HTERT RPE-1 (cell line): ENCODE data around the gene DEAF1.
"Not testable (repeated sequence)": the region's sequence is repeated elsewhere in the genome, so short reads cannot be mapped to it uniquely, and the experiment has no call there.

Experiments used
- in situ Hi-C: fragments of 300-500 bp; cut with MboI; formaldehyde crosslinking; loops from 4 replicates; pipeline ENCODE4 v1.14.3; 2020; ENCODE audit warnings: low sequenced_read_pairs

DEAF1 gene, protein sequence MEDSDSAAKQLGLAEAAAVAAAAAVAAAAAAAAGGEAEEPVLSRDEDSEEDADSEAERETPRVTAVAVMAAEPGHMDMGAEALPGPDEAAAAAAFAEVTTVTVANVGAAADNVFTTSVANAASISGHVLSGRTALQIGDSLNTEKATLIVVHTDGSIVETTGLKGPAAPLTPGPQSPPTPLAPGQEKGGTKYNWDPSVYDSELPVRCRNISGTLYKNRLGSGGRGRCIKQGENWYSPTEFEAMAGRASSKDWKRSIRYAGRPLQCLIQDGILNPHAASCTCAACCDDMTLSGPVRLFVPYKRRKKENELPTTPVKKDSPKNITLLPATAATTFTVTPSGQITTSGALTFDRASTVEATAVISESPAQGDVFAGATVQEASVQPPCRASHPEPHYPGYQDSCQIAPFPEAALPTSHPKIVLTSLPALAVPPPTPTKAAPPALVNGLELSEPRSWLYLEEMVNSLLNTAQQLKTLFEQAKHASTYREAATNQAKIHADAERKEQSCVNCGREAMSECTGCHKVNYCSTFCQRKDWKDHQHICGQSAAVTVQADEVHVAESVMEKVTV

DNA sequence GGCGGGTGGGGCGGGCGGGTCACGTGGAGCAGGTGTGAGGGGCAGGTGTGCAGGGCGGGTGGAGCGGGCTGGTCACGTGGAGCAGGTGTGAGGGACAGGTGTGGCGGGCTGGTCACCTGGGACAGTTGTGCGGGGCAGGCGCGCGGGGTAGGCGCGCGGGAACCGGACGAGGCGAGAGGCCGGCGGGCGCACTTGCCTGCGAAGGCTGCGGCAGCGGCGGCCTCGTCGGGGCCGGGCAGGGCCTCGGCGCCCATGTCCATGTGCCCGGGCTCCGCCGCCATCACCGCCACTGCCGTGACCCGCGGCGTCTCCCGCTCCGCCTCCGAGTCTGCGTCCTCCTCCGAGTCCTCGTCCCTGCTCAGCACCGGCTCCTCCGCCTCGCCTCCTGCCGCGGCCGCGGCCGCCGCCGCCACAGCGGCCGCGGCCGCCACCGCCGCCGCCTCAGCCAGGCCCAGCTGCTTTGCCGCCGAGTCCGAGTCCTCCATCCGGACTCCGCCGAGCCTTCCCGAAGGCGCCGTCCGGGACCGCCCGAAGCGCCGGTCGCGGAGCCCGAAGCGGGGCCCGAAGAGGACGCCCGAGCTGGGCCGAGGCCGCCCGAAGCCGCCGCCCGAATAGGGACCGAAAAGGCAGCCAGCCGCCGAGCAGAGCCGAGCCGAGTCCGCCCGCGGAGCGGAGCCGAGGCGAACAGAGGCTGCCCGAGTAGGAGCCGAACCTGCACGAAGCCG lies at the start of gene DEAF1:
Gene DEAF1 (minus strand): TSS at position 660 of the 725 bp plus-strand sequence. CDS start 175 bp downstream, at position 485.
- in situ Hi-C loops = no loop called here

DNA sequence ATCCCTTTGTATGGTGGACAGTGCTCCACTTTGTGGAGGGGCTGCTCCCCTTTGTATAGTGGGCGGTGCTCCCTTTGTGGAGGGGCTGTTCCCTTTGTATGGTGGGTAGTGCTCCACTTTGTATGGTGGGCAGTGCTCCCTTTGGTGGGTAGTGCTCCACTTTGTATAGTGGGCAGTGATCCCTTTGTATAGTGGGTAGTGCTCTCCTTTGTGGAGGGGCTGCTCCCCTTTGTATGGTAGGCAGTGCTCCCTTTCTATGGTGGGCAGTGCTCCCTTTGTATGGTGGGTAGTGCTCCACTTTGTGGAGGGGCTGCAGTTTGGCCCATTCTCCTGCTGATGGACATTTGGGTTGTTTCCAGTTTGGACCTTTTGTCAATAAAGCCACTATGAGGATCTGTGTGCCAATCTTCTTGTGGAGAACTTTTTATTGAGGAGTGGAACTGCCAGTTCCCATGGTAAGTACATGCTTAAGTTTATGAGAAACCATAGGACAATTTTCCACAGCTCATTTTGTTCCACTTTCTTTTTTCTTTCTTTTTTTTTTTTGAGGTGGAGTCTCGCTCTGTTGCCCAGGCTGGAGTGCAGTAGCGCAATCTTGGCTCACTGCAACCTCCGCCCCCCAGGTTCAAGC lies 47.7 kb upstream of the DEAF1 start:
- in situ Hi-C loops = no loop called here

DNA sequence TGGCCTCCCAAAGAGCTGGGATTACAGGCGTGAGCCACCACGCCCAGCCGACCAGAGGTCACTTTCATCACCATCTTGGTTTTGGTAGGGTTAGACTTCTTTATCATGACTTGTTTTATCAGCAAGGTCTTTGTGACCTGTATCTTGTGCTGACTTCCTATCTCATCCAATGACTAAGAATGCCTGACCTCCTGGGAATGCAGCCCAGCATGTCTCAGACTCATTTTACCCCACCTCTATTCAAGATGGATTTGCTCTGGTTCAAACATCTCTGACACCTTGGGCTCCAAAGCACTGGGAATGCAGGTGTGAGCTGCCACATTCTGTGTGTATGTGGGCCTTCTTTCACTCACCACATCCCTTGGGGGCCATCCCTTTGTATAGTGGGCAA lies 47.1 kb upstream of the DEAF1 start:
- in situ Hi-C loops = no loop called here

DNA sequence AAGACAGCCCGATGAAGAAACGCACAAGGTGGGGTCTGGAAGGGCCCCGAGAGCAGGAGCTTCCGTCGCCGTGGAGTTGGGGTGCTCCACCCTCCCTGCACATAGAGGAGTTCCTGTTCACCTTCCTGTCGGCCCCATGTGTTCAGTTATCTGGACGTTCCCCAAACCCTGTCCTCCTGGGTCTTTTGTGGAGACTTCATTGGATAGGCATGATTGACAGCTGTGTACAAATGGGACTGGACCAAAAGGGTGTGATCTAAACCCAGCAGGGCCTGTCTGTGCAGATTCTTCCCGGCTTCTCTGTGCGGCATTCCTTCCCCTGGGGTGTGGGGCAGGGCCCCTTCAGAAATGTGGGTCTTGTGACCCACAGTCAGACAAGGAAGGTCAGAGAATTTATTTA lies 42.9 kb upstream of the DEAF1 start:
- in situ Hi-C loops = not testable (repeated sequence)

DNA sequence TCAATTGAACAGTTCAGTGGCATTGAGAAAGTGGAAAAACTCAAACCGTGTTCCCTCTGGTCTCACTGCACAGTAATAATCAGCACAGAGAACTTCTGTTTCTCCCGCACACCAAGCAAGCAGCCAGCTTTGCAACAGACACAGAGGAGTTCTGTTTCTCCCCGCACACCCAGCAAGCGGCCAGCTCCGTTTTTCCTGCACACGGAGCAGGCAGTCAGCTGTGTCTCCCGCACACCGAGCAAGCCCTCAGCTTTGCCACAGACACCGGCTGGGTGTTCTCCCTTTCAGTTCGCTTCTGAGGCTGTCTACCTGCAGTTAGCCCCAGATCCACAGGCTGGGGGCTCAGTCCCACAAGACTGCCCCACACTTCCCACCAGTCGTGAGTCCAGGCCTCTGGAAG lies 42.3 kb upstream of the DEAF1 start:
- in situ Hi-C loops = no loop called here

DNA sequence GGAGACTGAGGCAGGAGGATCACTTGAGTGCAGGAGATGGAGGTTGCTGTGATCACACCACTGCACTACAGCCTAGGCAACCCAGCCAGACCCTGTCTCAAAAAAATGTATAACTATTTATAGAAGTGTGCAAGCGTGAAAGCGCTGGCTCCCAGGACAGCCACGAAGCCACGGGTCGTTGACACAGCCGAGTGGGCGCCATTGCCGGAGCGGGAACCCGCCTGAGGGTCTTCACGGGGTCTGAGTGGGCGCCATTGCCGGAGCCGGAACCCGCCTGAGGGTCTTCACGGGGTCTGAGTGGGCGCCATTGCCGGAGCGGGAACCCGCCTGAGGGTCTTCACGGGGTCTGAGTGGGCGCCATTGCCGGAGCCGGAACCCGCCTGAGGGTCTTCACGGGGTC lies 39.5 kb upstream of the DEAF1 start:
- in situ Hi-C loops = not testable (repeated sequence)

DNA sequence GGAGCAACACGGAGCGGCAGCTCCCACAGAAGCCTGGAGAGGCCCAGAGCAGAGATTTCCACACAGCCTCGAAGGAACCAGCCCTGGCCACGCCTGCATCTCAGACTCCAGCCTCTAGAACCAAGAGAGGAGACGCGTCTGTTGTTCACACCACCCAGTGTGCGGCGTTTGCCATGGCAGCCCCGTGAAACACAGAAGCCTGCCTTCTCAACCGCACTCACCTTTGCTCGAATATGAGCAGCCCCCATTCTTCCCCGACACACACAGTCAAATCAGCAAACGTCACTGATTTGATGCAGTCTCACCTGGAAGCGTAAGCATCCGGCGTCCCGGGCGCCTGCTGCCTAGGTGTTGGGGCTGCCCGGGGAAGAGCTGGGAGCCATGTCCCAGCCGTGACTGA lies 38.0 kb upstream of the DEAF1 start:
- in situ Hi-C loops = no loop called here

DNA sequence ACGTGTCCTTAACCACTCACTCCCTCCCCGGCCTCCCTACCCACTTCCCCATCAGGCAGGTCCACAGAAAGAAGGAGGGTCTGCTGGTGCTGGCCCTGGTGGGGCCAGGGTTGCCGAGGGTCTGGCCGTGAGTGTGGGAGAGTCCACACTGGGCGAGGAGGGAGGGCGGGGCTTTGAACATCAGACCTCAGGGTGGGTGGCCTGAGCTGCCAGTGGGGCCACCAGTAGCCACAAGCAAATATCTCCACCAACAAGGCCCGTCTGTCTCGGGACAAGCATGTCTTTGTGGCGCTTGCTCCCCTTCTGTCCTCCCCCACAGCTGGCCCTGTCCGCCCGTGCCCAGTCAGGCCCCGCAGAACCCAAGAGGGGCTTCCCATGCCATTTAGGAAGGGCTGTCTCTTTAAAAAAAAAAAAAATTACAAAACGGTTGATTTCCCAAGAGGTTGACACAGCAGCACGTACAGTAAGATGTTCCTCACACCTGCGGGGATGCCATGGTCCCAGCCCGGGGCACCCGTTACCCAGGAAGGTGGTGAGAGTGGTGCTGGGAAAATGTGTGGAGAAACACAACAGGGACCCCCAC lies 34.6 kb upstream of the DEAF1 start:
- in situ Hi-C loops = no loop called here

DNA sequence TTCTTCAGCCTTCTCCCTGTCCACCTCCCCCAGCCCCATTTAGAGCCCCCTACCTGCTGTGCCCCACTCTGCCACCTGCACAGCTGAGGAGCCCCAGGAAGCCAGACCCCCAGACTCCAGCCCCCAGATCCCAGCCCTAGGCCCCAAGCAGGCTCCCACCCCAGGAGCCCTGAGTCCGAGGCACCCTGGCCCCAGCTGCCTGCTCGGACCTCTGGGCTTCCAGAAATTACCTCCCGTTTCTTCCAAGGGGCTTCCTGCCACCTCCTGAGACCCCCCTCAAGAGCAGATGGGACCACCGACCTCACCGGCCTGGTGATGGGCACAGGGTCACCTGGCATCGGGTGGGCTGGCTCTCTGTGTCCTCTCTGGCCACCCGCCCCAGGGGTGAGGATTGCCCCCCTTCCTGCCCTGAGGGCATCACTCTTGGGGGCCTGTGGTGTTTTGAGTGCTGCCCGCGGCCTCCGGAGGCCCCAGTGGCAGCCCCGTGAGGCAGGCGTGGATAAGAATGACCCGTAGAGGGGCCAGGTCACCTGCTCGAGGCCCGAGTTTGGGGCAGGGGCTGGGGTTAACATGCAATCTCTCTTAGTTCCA lies 34.0 kb upstream of the DEAF1 start:
- in situ Hi-C loops = no loop called here

DNA sequence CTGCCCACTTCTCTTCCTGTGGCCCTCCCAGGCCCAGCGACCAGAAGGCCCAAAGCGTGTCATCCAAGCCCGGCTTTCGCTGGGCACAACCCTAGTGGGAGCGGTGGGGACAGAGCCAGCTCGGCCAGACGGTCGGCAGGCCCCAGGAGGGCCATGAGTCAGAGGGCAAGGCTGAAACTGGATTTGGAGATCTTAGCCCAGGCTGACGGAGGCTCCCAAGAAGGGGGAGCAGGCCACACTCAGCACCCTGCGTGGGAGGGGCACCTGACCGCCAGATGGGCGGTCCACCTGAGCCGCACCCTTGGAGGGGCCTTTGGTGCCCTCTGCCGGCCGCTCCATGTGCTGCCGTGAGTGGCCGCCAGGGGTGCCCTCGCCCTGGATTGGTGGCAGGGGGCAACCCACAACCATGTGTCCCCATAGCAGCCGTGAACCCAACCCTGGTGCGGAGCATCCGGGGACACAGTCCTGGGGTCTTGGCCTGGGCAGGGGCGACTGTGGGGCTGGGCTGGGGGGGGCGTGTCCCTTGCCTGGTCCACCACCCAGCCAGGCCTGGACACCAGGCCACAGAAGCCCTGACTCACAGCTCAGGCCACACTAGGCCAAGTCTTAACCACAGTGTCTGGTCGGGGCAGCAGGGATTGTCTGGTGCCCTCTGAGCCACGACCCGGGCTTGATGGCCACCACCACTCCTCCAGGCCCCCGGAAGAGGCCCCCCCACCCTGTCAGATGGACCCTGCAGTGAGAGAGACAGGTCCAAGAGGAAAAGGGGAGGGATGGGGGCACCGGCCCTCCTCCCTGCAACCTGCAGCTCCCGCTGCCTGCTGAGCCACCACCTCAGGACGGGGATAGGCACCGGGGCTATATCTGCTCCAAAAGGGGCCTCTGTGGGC lies 33.1 kb upstream of the DEAF1 start:
- in situ Hi-C loops = no loop called here

DNA sequence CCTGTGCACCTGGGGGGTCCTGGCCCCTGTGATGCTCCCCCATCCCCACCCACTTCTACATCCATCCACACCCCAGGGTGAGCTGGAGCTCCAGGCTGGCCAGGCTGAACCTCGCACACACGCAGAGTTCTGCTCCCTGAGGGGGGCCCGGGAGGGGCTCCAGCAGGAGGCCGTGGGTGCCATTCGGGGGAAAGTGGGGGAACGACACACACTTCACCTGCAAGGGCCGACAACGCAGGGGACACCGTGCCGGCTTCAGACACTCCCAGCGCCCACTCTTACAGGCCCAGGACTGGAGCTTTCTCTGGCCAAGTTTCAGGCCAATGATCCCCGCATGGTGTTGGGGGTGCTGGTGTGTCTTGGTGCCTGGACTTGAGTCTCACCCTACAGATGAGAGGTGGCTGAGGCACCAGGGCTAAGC lies 32.3 kb upstream of the DEAF1 start:
- in situ Hi-C loops = no loop called here

DNA sequence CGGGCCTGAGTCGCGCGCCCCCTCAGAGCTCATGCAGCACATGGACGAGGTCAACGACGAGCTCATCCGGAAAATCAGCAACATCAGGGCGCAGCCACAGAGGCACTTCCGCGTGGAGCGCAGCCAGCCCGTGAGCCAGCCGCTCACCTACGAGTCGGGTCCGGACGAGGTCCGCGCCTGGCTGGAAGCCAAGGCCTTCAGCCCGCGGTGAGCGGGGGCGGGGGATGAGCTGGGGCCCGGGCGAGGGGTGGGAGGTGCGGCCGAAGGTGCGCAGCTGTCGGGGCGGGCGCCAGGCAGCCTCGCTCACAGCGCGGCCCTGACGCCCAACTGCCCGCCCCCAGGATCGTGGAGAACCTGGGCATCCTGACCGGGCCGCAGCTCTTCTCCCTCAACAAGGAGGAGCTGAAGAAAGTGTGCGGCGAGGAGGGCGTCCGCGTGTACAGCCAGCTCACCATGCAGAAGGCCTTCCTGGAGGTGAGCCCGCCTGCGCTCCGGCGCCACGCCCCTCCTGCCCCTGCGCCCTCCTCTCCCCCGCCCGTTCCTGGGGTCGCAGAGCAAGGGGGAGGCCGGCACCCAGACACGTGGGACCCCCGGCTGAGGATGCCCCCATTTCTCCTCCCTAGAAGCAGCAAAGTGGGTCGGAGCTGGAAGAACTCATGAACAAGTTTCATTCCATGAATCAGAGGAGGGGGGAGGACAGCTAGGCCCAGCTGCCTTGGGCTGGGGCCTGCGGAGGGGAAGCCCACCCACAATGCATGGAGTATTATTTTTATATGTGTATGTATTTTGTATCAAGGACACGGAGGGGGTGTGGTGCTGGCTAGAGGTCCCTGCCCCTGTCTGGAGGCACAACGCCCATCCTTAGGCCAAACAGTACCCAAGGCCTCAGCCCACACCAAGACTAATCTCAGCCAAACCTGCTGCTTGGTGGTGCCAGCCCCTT lies 31.5 kb upstream of the DEAF1 start:
- in situ Hi-C loops = no loop called here

DNA sequence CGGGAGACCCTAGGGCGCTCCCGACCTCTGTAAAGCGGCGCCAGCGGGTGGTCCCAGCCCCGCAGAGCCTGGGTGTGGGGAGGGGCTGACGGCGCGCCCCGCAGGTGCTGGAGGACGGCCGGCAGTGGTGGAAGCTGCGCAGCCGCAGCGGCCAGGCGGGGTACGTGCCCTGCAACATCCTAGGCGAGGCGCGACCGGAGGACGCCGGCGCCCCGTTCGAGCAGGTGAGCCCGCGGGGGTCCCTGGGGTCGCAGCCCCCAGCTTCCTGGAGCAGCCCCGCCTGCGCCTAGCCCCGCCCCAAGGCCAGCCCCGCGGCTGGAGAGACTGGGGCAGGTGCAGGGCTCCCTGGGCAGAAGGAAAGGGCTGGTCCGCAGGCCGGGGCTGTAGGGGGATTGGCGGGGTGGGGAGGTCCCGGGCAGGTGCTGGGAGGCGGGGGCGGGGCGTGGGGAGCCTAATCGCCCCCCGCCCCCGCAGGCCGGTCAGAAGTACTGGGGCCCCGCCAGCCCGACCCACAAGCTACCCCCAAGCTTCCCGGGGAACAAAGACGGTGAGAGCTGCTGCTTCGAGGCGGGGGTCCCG lies 30.7 kb upstream of the DEAF1 start:
- in situ Hi-C loops = no loop called here

DNA sequence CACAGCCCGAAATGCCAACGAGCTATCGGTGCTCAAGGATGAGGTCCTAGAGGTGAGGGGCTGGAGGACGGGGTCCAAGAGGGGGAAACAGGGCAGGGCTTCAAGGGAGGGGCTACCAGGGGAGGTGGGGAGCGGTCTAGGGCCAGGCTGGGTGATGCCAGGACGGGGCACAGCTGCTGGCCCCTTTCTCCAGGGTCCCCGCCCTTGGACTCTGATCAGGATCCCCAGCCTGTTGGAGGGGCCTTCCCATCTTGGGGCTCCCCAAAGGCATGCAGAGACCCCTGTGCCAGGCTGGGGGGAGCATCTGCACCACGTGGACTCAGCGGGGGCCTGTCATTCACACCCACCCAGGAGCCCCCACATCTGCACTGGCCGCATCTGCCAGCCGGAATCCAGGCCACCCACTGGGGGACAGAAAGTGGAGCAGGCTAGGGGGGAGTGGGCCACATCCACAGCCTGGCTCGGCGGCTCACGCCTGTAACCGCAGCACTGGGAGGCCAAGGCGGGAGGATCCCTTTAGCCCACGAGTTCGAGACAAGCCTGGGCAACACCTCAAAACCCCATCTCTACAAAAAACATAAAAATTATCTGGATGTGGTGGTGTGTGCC lies 29.9 kb upstream of the DEAF1 start:
- in situ Hi-C loops = no loop called here

DNA sequence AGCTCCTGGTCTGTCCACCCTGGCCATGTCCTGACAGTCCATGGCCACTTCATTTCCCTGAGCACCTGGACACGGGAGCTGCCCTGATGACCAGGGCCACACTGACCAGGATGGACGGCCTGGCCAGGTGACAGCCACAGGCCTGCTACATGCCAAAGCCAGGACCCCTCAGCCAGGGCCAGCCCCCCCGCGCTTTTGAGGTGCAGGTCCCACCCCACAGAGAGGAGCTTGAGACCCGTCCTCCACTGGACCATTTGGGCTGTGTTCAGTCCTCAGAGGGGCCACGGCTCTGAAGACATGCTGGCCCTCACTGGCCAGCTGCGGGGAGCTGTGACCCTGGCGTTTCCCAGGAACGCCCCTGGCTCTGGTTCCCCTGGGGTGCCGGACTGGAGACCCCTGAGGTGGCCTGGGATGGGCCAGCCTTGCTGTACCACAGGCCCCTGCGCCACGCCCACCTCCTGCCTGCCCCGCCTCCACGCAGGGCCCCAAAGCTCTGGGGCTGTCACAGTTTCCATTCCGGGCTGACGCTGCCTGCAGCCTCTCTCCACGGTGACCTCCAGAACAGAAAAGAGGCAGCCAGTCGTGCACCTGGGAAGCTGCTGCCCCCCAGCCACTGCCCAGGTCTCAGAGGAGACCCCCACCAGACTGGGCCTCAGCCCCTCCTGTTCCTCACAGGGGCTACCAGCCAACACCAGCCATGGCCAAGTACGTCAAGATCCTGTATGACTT lies 29.2 kb upstream of the DEAF1 start:
- in situ Hi-C loops = no loop called here

DNA sequence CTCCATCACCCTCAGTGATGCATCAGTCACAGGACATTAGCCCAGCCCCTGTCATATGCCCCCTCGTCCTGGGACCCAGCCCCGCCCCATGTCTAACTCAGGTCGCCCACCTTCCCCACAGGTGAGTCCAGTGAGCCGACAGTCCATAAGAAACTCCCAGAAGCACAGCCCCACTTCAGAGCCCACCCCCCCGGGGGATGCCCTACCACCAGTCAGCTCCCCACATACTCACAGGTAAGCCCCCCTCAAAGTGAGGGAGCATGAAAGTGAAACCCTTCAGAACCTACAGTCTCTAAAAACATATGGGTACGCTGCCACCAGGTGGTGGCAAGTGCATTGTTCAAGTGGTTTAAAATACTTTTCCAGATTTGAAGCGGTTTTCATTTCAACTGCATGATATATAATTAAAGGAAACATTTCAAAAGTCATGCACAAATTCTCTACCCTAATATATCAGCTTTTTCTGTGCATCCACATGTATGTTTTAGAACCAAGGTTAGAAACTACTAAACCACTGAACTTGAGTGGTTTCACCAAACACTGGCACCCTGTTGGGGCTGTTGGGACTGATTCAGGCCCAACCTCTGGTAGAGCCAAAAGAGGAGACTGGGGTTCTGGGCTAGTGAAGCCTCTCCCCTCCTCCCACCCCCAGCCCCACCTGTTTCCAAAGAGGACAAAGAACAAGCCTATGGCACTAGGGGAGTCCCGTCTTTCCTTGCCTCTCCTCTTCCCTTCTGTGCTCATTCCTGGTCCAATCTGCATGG lies 28.3 kb upstream of the DEAF1 start:
- in situ Hi-C loops = no loop called here
